Body of pancreas (tissue), 4 donors: ENCODE data around the gene DIRAS1. TPM values are rescaled to one million over a fixed set of nuclear protein-coding genes. Genes with fewer than 3 reads are reported as not detected.

ENCODE experiments used
- ATAC-seq: fragments of 150-250 bp; one replicate; pipeline ENCODE4 v1.9.1; 2016
- DNase-seq, 4 donors: peaks; one replicate each; pipeline ENCODE4 v3.0.0-alpha.2; 2019
- H3K27ac ChIP-seq, 4 donors: fragments of 200-600 bp; sonication (generic); 1 replicate in 3 of 4; 2 replicates in 1 of 4; pipeline versions ENCODE4 v1.5.1 to v1.6.1; 2016 to 2019; ENCODE audit warnings: mild to moderate bottlenecking in 1 of 4, mixed read lengths in 1 of 4, moderate library complexity in 1 of 4
- H3K27me3 ChIP-seq, 2 donors: fragments of 200-600 bp; sonication (generic); one replicate each; pipeline ENCODE4 v1.6.0; 2016; ENCODE audit warnings: mild to moderate bottlenecking in 1 of 2
- H3K36me3 ChIP-seq, 2 donors: fragments of 200-600 bp; sonication (generic); replicated peaks in 1 of 2; 2 replicates each; pipeline ENCODE4 v1.5.1; 2016; ENCODE audit warnings: low read depth in 2 of 2; ENCODE audit not compliant: insufficient read depth in 1 of 2
- H3K4me1 ChIP-seq: fragments of 200-600 bp; sonication (generic); one replicate; pipeline ENCODE4 v1.6.0; 2016
- H3K4me3 ChIP-seq, 2 donors: fragments of 200-600 bp; sonication (generic); 1 replicate in 1 of 2; 2 replicates in 1 of 2; pipeline ENCODE4 v1.5.1; 2016 to 2019
- H3K9me3 ChIP-seq, 3 donors: fragments of 200-600 bp; sonication (generic); 1 replicate in 2 of 3; 2 replicates in 1 of 3; pipeline ENCODE4 v1.5.1; 2016
- CTCF ChIP-seq, 7 experiments: fragments of 450-650 bp in 4 of 7; fragments of 200-600 bp in 3 of 7; sonication (generic) in 3 of 7; IDR thresholded peaks; one replicate each; pipeline ENCODE4 v1.5.1; 2016 to 2019; ENCODE audit warnings: antibody characterized with exemption in 7 of 7
- POLR2A ChIP-seq, 3 donors: fragments of 450-650 bp; IDR thresholded peaks; one replicate each; pipeline ENCODE4 v1.6.1; 2016; ENCODE audit warnings: antibody characterized with exemption in 3 of 3, mild to moderate bottlenecking in 2 of 3
- WGBS, 2 donors: methylation state at CpG; one replicate each; pipeline ENCODE4 v1.1.5; 2017; 5-methylcytosine and 5-hydroxymethylcytosine counted together
- intact Hi-C: fragments of 100-400 bp; cut with DNase I; formaldehyde crosslinking; loops from one replicate; pipeline ENCODE4 v1.15.1; 2023
- total RNA-seq, 2 donors: library from RNA; depleted of rRNA; stranded (reverse); fragments of >200 nt; gene quantifications; one replicate each; pipeline ENCODE4 v1.1.0, GENCODE V29; 2016

The DIRAS1 gene
- total RNA-seq, 2 donors from 2014 or later: 0.78 to 4.9 TPM

- ATAC-seq: no peak
- TF ChIP-seq CTCF (IDR thresholded peaks at IDR 0.05) (no peak), POLR2A (IDR thresholded peaks at IDR 0.05) (no peak)
- peaks cover 8% of the 10 kb centered on the region for H3K4me1 ChIP-seq
- no peaks in the 10 kb centered on the region for H3K9me3 ChIP-seq
- DNase-seq: no peak
- H3K27ac ChIP-seq: no peak overlapping the region
- H3K4me3 ChIP-seq: no peak overlapping the region
- H3K27me3 ChIP-seq: no peaks in the 10 kb centered on the region
- intact Hi-C loops: no loop called here
- 89 to 94% methylated on average over 6 to 19 of the region's 19 CpGs for WGBS, 2 donors
- peaks cover 2 to 8% of the 10 kb centered on the region in 2 donors for H3K36me3 ChIP-seq
Observed at GRCh38 chr19:2767688-2768087, 46.5 kb upstream of the DIRAS1 start.

GRCh38 chr19:2766594-2767372 lies 45.6 kb upstream of the DIRAS1 start:
- H3K9me3 ChIP-seq: no peaks in the 10 kb centered on the region
- intact Hi-C loops: no loop called here
- ATAC-seq: no peak
- H3K27ac ChIP-seq: no peak overlapping the region
- 92 to 95% methylated on average over 21 to 22 of the region's 35 CpGs for WGBS, 2 donors
- peaks cover 2 to 8% of the 10 kb centered on the region in 2 donors for H3K36me3 ChIP-seq
- H3K4me1 ChIP-seq: peaks cover 8% of the 10 kb centered on the region
- TF ChIP-seq CTCF (IDR thresholded peaks at IDR 0.05) (no peak), POLR2A (IDR thresholded peaks at IDR 0.05) (no peak)
- no peaks in the 10 kb centered on the region for H3K27me3 ChIP-seq
- no peak for DNase-seq
- no peak overlapping the region for H3K4me3 ChIP-seq

- Histone ChIP-seq H3K4me1 (peaks cover 4% of the 10 kb centered on the region), H3K27ac (no peak overlapping the region), H3K4me3 (no peak overlapping the region), H3K36me3 (peaks cover 7 to 8% of the 10 kb centered on the region in 2 donors), H3K9me3 (no peaks in the 10 kb centered on the region), H3K27me3 (no peaks in the 10 kb centered on the region)
- no peak for TF ChIP-seq CTCF (IDR thresholded peaks at IDR 0.05)
- TF ChIP-seq POLR2A (IDR thresholded peaks at IDR 0.05): no peak
- DNase-seq (no peak), ATAC-seq (no peak)
- WGBS, 2 donors: 86% methylated on average over 13 to 15 of the region's 15 CpGs
- intact Hi-C loops: no loop called here
Observed at GRCh38 chr19:2765376-2765775, 44.2 kb upstream of the DIRAS1 start.

- intact Hi-C loops: no loop called here
- Histone ChIP-seq H3K4me1 (no peaks in the 10 kb centered on the region), H3K9me3 (no peaks in the 10 kb centered on the region), H3K27ac (no peak overlapping the region), H3K36me3 (peaks cover 7 to 8% of the 10 kb centered on the region in 2 donors), H3K4me3 (no peak overlapping the region), H3K27me3 (no peaks in the 10 kb centered on the region)
- 91 to 96% methylated on average over 19 to 20 of the region's 21 CpGs for WGBS, 2 donors
- DNase-seq (no peak), ATAC-seq (no peak)
- TF ChIP-seq CTCF (IDR thresholded peaks at IDR 0.05) (no peak), POLR2A (IDR thresholded peaks at IDR 0.05) (no peak)
Observed at GRCh38 chr19:2764945-2765344, 43.8 kb upstream of the DIRAS1 start.

GRCh38 chr19:2763687-2764086 lies 42.5 kb upstream of the DIRAS1 start:
- DNase-seq (no peak), ATAC-seq (no peak)
- H3K9me3 ChIP-seq: no peaks in the 10 kb centered on the region
- TF ChIP-seq CTCF (IDR thresholded peaks at IDR 0.05): no peak
- no peak for TF ChIP-seq POLR2A (IDR thresholded peaks at IDR 0.05)
- no peak overlapping the region for H3K27ac ChIP-seq
- no peaks in the 10 kb centered on the region for H3K27me3 ChIP-seq
- intact Hi-C loops: no loop called here
- WGBS, 2 donors: 97 to 99% methylated on average over 12 of the region's 12 CpGs
- peaks cover 7 to 8% of the 10 kb centered on the region in 2 donors for H3K36me3 ChIP-seq
- no peak overlapping the region for H3K4me3 ChIP-seq
- no peaks in the 10 kb centered on the region for H3K4me1 ChIP-seq
